NT2/D1 (cell line): ENCODE measurements around the gene CACNA1G.

ENCODE experiments used
- DNase-seq: peaks from one replicate; pipeline ENCODE4 v3.0.0-alpha.2; 2011; ENCODE audit warnings: low read depth, low spot score
- H3K27me3 ChIP-seq: 2 replicates; pipeline ENCODE4 v1.6.0; 2011; ENCODE audit warnings: mild to moderate bottlenecking; ENCODE audit not compliant: insufficient read length, insufficient read depth
- H3K36me3 ChIP-seq: 2 replicates; pipeline ENCODE4 v1.6.1; 2011; ENCODE audit warnings: mild to moderate bottlenecking, low read length, mixed read lengths; ENCODE audit not compliant: insufficient read depth, insufficient read length
- H3K4me1 ChIP-seq: 2 replicates; pipeline ENCODE4 v1.5.1; 2011; ENCODE audit not compliant: insufficient read depth, insufficient read length
- H3K4me3 ChIP-seq: 2 replicates; pipeline ENCODE4 v1.5.1; 2011; ENCODE audit warnings: low read depth; ENCODE audit not compliant: insufficient read length
- H3K9ac ChIP-seq: 2 replicates; pipeline ENCODE4 v1.6.0; 2011; ENCODE audit warnings: low read depth; ENCODE audit not compliant: insufficient read length
- H3K9me3 ChIP-seq: 2 replicates; pipeline ENCODE4 v1.5.1; 2011; ENCODE audit warnings: mild to moderate bottlenecking, low read length; ENCODE audit not compliant: insufficient read depth
- SUZ12 ChIP-seq: IDR thresholded peaks from 2 replicates; pipeline ENCODE4 v1.6.1; 2011; ENCODE audit not compliant: insufficient read length, insufficient read depth; ENCODE audit errors: extremely low read depth
- YY1 ChIP-seq: IDR thresholded peaks from 2 replicates; pipeline ENCODE4 v1.6.1; 2011; ENCODE audit not compliant: insufficient read length, insufficient read depth
- ZNF274 ChIP-seq: IDR thresholded peaks from 2 replicates; pipeline ENCODE4 v1.6.1; 2011; ENCODE audit warnings: mild to moderate bottlenecking, low read depth, low read length

Gene CACNA1G

GRCh38 chr17:50539762-50540559 lies 20.6 kb upstream of the CACNA1G start:
- no peaks in the 10 kb centered on the region for H3K9me3 ChIP-seq
- peaks cover 27% of the 10 kb centered on the region for H3K27me3 ChIP-seq
- TF ChIP-seq ZNF274 = no peak
- TF ChIP-seq SUZ12 = no peak
- no peak for TF ChIP-seq YY1
- H3K36me3 ChIP-seq = no peaks in the 10 kb centered on the region
- H3K4me1 ChIP-seq = peaks cover 31% of the 10 kb centered on the region
- H3K4me3 ChIP-seq = no peak overlapping the region
- H3K9ac ChIP-seq = no peak overlapping the region
- DNase-seq = no peak

- Histone ChIP-seq H3K27me3 (peaks cover 31% of the 10 kb centered on the region), H3K4me1 (peaks cover 31% of the 10 kb centered on the region), H3K9ac (peak overlapping the region; percentile 86), H3K36me3 (no peaks in the 10 kb centered on the region), H3K4me3 (no peak overlapping the region), H3K9me3 (no peaks in the 10 kb centered on the region)
- TF ChIP-seq SUZ12 (no peak), YY1 (no peak), ZNF274 (no peak)
- no peak for DNase-seq
Observed at GRCh38 chr17:50540560-50541401, 19.7 kb upstream of the CACNA1G start.

DNA sequence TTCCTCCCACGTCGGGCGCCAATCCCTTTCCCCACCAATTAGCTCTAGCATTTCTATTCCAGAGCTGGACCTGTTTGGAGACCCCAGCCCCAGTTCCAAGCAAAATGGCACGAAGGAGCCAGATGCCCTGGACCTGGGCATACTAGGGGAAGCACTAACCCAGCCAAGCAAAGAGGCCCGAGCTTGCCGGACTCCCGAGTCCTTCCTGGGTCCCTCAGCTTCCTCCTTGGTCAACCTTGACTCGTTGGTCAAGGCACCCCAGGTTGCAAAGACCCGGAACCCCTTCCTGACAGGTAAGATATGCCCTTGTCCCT lies 19.2 kb upstream of the CACNA1G start:
- peaks cover 31% of the 10 kb centered on the region for H3K27me3 ChIP-seq
- DNase-seq = no peak
- peak overlapping the region; percentile 63 for H3K4me3 ChIP-seq
- TF ChIP-seq YY1 (no peak), ZNF274 (no peak), SUZ12 (no peak)
- H3K36me3 ChIP-seq = no peaks in the 10 kb centered on the region
- H3K9me3 ChIP-seq = no peaks in the 10 kb centered on the region
- H3K9ac ChIP-seq = peak overlapping the region; percentile 86
- peaks cover 31% of the 10 kb centered on the region for H3K4me1 ChIP-seq

GRCh38 chr17:50541716-50542688 lies 18.5 kb upstream of the CACNA1G start:
- Histone ChIP-seq H3K36me3 (no peaks in the 10 kb centered on the region), H3K9ac (peak overlapping the region; percentile 86), H3K4me1 (peaks cover 31% of the 10 kb centered on the region), H3K4me3 (peak overlapping the region; percentile 63), H3K9me3 (no peaks in the 10 kb centered on the region), H3K27me3 (peaks cover 31% of the 10 kb centered on the region)
- TF ChIP-seq YY1 (no peak), SUZ12 (no peak), ZNF274 (no peak)
- no peak for DNase-seq

DNA sequence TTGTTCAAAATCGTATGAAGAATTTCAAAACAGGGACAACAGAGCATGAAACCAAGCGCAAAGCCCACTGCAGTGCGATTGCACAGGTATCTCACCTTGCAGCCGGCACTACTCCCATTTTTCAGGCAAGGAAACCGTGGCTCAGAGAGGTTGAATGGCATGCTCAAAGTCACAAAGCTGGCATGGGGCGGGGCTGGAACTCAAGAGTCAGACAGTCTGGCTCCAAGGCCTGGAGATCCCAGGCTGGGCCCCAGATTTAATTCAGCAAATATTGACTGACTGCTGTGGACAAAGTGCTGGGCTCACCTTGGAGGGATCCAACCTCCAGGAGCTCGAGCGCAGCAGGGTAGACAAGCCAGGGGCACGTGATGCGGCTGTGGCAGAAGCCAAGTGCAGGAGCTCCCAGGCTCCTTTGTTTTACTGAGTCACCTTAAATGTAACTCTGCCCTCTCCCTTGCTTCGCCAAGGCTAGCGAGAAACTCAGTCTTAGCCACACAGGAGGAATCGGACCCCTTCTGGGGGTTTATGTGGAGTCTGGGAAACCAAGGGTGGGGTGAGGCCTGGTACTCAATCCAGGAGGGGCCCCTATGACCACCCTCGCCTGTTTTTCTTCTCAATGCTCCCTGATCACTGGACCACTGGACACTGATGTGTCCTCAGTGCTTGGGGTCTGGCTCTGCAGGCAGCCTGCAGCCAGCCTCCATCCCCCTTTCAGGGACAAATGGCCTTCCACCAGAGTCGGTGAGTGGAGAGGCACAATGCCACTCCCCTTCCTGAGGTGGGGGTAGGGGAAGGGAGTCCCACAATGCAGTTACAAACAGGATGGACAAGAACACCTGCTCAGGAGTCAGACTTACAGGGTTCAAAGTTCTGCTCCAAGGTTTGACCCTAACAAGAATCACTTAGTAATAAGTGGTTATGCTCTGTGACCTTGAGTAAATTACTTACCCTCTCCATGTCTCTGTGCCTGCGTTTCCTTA lies 17.4 kb upstream of the CACNA1G start:
- no peak overlapping the region for H3K4me3 ChIP-seq
- H3K36me3 ChIP-seq = no peaks in the 10 kb centered on the region
- H3K4me1 ChIP-seq = peaks cover 36% of the 10 kb centered on the region
- H3K9ac ChIP-seq = no peak overlapping the region
- no peaks in the 10 kb centered on the region for H3K9me3 ChIP-seq
- DNase-seq = no peak
- H3K27me3 ChIP-seq = peaks cover 31% of the 10 kb centered on the region
- no peak for TF ChIP-seq ZNF274
- TF ChIP-seq YY1 = no peak
- no peak for TF ChIP-seq SUZ12

- no peak for DNase-seq
- no peaks in the 10 kb centered on the region for H3K9me3 ChIP-seq
- TF ChIP-seq ZNF274 (no peak), SUZ12 (no peak), YY1 (no peak)
- peaks cover 27% of the 10 kb centered on the region for H3K4me1 ChIP-seq
- no peak overlapping the region for H3K9ac ChIP-seq
- no peak overlapping the region for H3K4me3 ChIP-seq
- peaks cover 5% of the 10 kb centered on the region for H3K36me3 ChIP-seq
- peaks cover 31% of the 10 kb centered on the region for H3K27me3 ChIP-seq
Observed at GRCh38 chr17:50544516-50544915, 16.0 kb upstream of the CACNA1G start.
